Right lobe of liver (tissue), 6 donors: Measurements from ENCODE around the gene TSPAN9. TPM values are rescaled to one million over a fixed set of nuclear protein-coding genes. Genes with fewer than 3 reads are reported as not detected.

Experiments
- ATAC-seq, 4 donors: fragments of 200-7000 bp; cut with Tn5 transposase; one replicate each; pipeline ENCODE4 v1.9.1; 2020; ENCODE audit warnings: mild to moderate bottlenecking in 4 of 4, moderate library complexity in 4 of 4
- DNase-seq, 3 donors: peaks; one replicate each; pipeline ENCODE4 v3.0.0-alpha.2; 2020
- H3K27ac ChIP-seq, 3 donors: fragments of 200-600 bp; one replicate each; pipeline ENCODE4 v1.8.0; 2022
- H3K27me3 ChIP-seq, 2 donors: fragments of 200-600 bp; one replicate each; pipeline ENCODE4 v1.8.0; 2022
- H3K36me3 ChIP-seq, 4 donors: fragments of 200-600 bp; sonication (generic) in 1 of 4; one replicate each; pipeline versions ENCODE4 v1.5.1 to v1.8.0; 2017 to 2022; ENCODE audit warnings: control low read depth in 1 of 4
- H3K4me1 ChIP-seq, 4 donors: fragments of 200-600 bp; sonication (generic) in 1 of 4; one replicate each; pipeline versions ENCODE4 v1.5.1 to v1.8.0; 2017 to 2022; ENCODE audit warnings: control low read depth in 1 of 4
- H3K4me3 ChIP-seq, 3 donors: fragments of 200-600 bp; one replicate each; pipeline ENCODE4 v1.8.0; 2022
- H3K9me3 ChIP-seq, 4 donors: fragments of 200-600 bp; sonication (generic) in 1 of 4; one replicate each; pipeline versions ENCODE4 v1.5.1 to v1.8.0; 2017 to 2022; ENCODE audit warnings: control low read depth in 1 of 4
- CTCF ChIP-seq, 4 donors: fragments of 200-600 bp in 3 of 4; fragments of 450-650 bp in 1 of 4; IDR thresholded peaks; one replicate each; pipeline versions ENCODE4 v1.5.1 to v1.8.0; 2016 to 2022; ENCODE audit warnings: antibody characterized with exemption in 4 of 4, mild to moderate bottlenecking in 2 of 4
- POLR2A ChIP-seq: fragments of 450-650 bp; IDR thresholded peaks from one replicate; pipeline ENCODE4 v1.6.1; 2017; ENCODE audit warnings: antibody characterized with exemption, mild to moderate bottlenecking
- WGBS: methylation state at CpG from one replicate; pipeline ENCODE4 v1.1.6; 2018; ENCODE audit warnings: low coverage, low lambda C conversion rate; ENCODE audit not compliant: insufficient coverage; ENCODE audit errors: missing lambda C conversion rate; 5-methylcytosine and 5-hydroxymethylcytosine counted together
- intact Hi-C, 2 donors: fragments of 100-400 bp; cut with DNase I; formaldehyde crosslinking; loops; one replicate each; pipeline versions ENCODE4 v1.11.2 to v1.14.1; 2022
- total RNA-seq, 6 experiments: library from RNA; depleted of rRNA in 2 of 6; stranded (reverse); fragments of >200 nt in 2 of 6; fragmentation: NEBNext Ultra II Directional in 3 of 6; extraction: Animal tissue kit (Norgen Biotek cat#: 25700) in 3 of 6; gene quantifications; one replicate each; pipeline versions ENCODE4 v1.1.0 to v1.2.4, GENCODE V29; 2016 to 2023
- donor health status: DM: no; HTN: yes; CAD: no.
- donor health status: DM: no; HTN: no; CAD: no.
- donor health status: DM: no; HTN: no; CAD: no.
- donor health status: DM: no; HTN: yes; CAD: no.
- donor health status: DM: no; HTN: yes; CAD: no.

Gene TSPAN9
- total RNA-seq, 6 experiments from 2014 or later, result 23.7 to 53.2 (median 39.8) TPM

GRCh38 chr12:3137268-3137781 is 60.1 kb downstream of the TSPAN9 start:
- peak in 1 of 3 donors; percentile 53 for DNase-seq
- WGBS, result 53% methylated on average over 6 of the region's 8 CpGs
- intact Hi-C loops, result loop anchor here (5.0 to 10.0 kb wide), 3 partner anchors 63 to 145 kb away; partner anchors contain the start of gene TSPAN9 (in 1 of the 2)
- Histone ChIP-seq H3K4me1 (peaks cover 0 to 18% (median 2%) of the 10 kb centered on the region in 4 donors), H3K9me3 (no peaks in the 10 kb centered on the region), H3K27me3 (no peaks in the 10 kb centered on the region), H3K4me3 (no peak overlapping the region), H3K27ac (no peak overlapping the region), H3K36me3 (no peaks in the 10 kb centered on the region)
- ATAC-seq, result peak; percentile 13 to 63 (median 28)
- TF ChIP-seq CTCF (IDR thresholded peaks at IDR 0.05) (no peak), POLR2A (no peak)

- DNase-seq, result no peak
- Histone ChIP-seq H3K9me3 (no peaks in the 10 kb centered on the region), H3K27me3 (no peaks in the 10 kb centered on the region), H3K36me3 (no peaks in the 10 kb centered on the region), H3K4me3 (no peak overlapping the region), H3K4me1 (peaks cover 0 to 12% (median 2%) of the 10 kb centered on the region in 4 donors), H3K27ac (no peak overlapping the region)
- no peak for TF ChIP-seq POLR2A
- TF ChIP-seq CTCF (IDR thresholded peaks at IDR 0.05), result no peak
- intact Hi-C loops, result loop anchor here (5.0 to 10.0 kb wide), 3 partner anchors 63 to 144 kb away; partner anchors contain the start of gene TSPAN9 (in 1 of the 2)
- ATAC-seq, result no peak
- 49% methylated on average over 6 of the region's 17 CpGs for WGBS
These were observed 60.8 kb downstream of the TSPAN9 start for GRCh38 chr12:3137814-3138445.

GRCh38 chr12:3138941-3139511 is 61.8 kb downstream of the TSPAN9 start:
- Histone ChIP-seq H3K27me3 (no peaks in the 10 kb centered on the region), H3K4me3 (no peak overlapping the region), H3K36me3 (no peaks in the 10 kb centered on the region), H3K9me3 (no peaks in the 10 kb centered on the region), H3K4me1 (peaks cover 0 to 1% (median under 1%) of the 10 kb centered on the region in 4 donors), H3K27ac (no peak overlapping the region)
- TF ChIP-seq POLR2A, result no peak
- no peak for TF ChIP-seq CTCF (IDR thresholded peaks at IDR 0.05)
- intact Hi-C loops, result loop anchor here (5.0 to 10.0 kb wide), 3 partner anchors 64 to 143 kb away; partner anchors contain the start of gene TSPAN9 (in 1 of the 2)
- DNase-seq (no peak), ATAC-seq (no peak)
- WGBS, result 79% methylated on average over 8 of the region's 11 CpGs

- 61% methylated on average over 7 of the region's 9 CpGs for WGBS
- H3K27ac ChIP-seq, result no peak overlapping the region
These were observed 62.6 kb downstream of the TSPAN9 start for GRCh38 chr12:3139760-3140159.

More at GRCh38 chr12:3139760-3140159, 62.6 kb downstream of the TSPAN9 start:
- TF ChIP-seq CTCF (IDR thresholded peaks at IDR 0.05), result no peak
- TF ChIP-seq POLR2A, result no peak
- H3K9me3 ChIP-seq, result no peaks in the 10 kb centered on the region
- ATAC-seq (no peak), DNase-seq (no peak)
- no peaks in the 10 kb centered on the region for H3K27me3 ChIP-seq
- H3K36me3 ChIP-seq, result no peaks in the 10 kb centered on the region
- no peak overlapping the region for H3K4me3 ChIP-seq
- peaks cover 0 to 9% (median 0%) of the 10 kb centered on the region in 4 donors for H3K4me1 ChIP-seq
- intact Hi-C loops, result loop anchor here (5.0 to 10.0 kb wide), 5 partner anchors 55 to 143 kb away; partner anchors contain the start of gene TSPAN9 (in 1 of the 2)
